Caki2 (cell line): ENCODE data around the gene ZNF638. TPM values are rescaled to one million over a fixed set of nuclear protein-coding genes. Genes with fewer than 3 reads are reported as not detected.

Experiments
- DNase-seq: peaks from one replicate; pipeline ENCODE4 v3.0.0-alpha.2; 2015; ENCODE audit warnings: low read depth
- in situ Hi-C: cut with HindIII; loops from 2 replicates; pipeline ENCODE4 v1.10.0; 2016; ENCODE audit warnings: low sequenced_read_pairs, low pct_unique_long_range_greater_than_20kb, mixed read lengths
- total RNA-seq: library from RNA; depleted of rRNA; stranded (reverse); fragments of >200 nt; shearing (Covaris generic); gene quantifications from 2 replicates; pipeline ENCODE4 v1.2.3, GENCODE V29; 2014; ENCODE audit warnings: low replicate concordance

The ZNF638 gene
- total RNA-seq, 1 experiment from 2014 or later = 38.5 TPM

DNA sequence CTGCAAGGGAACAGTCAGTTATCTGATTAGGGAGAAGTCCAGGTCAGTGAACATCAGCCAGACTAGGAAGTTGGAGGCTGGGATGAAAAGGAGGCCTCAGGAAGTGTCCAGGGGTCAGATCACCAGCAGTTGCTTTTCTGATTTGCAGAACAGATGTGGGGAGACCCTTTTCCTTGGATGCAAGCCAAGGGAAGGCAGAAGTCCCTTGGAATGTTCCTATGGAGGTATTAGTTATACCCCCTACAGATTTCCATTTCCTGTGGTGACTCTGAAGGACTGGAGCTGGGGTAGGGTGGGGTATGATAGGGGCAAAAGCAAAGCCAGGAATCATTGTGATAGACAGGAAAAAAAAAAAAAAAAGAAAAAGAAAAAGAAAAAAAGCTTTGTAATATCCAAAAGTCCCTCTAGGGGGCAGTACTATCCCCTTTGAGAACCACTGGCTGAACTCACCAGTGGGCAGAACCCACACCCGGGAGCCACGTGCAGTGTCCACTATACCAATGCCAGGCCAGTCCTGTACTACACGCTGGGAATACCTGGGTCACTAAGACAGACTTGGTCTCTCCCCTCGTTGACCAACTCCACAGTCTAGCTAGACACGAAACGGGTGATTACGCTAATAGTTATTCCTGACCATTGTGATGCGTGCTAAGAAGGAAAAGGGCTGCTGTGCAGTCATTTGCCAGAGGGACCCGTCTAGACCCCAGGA is 129.2 kb downstream of the ZNF638 start:
- peak; percentile 10 for DNase-seq
- in situ Hi-C loops = no loop called here

DNA sequence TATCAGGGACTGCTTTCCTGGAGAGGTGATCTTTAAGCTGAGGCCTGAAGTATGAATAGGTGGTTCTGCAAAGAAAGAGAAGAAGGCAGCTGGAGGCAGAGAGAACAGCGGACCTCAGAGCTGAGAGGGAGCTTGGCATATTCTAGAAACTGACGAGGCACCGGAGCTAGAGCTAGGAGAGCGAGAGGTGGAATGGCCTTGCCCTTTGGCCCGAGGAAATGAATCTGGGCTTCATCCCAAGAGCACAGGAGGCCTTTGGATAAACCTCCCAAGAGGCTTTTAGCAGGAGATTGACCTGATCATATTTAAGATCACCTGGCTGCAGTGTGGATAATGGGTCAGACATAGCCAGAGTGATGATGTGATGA is 129.7 kb downstream of the ZNF638 start:
- in situ Hi-C loops = no loop called here
- DNase-seq = no peak

GRCh38 chr2:71462056-71462605 is 130.5 kb downstream of the ZNF638 start:
- in situ Hi-C loops = no loop called here
- no peak for DNase-seq

- no peak for DNase-seq
- in situ Hi-C loops = no loop called here
Observed at GRCh38 chr2:71462641-71463341, 131.2 kb downstream of the ZNF638 start.

GRCh38 chr2:71463342-71463654 is 131.7 kb downstream of the ZNF638 start:
- no peak for DNase-seq
- in situ Hi-C loops = no loop called here

GRCh38 chr2:71464389-71464788 is 132.8 kb downstream of the ZNF638 start:
- DNase-seq = no peak
- in situ Hi-C loops = no loop called here

GRCh38 chr2:71465356-71465755 is 133.8 kb downstream of the ZNF638 start:
- in situ Hi-C loops = no loop called here
- no peak for DNase-seq

DNA sequence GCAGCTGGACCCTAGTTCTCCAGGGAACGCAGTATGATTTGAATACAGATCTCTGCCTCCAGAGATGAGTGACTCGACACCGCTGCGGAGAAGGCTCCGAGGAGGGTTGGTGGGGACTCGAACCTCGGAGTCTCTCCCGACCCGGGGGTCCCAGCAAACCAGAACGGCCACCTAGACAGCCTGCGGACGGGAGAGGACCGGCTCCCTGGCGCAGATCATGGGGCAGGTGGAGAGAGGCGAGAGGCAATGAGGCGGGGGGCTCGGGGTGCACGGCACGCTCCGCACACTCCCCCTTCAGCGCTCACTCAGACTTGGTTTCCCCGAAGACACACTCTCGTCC is 134.3 kb downstream of the ZNF638 start:
- no peak for DNase-seq
- in situ Hi-C loops = no loop called here

DNA sequence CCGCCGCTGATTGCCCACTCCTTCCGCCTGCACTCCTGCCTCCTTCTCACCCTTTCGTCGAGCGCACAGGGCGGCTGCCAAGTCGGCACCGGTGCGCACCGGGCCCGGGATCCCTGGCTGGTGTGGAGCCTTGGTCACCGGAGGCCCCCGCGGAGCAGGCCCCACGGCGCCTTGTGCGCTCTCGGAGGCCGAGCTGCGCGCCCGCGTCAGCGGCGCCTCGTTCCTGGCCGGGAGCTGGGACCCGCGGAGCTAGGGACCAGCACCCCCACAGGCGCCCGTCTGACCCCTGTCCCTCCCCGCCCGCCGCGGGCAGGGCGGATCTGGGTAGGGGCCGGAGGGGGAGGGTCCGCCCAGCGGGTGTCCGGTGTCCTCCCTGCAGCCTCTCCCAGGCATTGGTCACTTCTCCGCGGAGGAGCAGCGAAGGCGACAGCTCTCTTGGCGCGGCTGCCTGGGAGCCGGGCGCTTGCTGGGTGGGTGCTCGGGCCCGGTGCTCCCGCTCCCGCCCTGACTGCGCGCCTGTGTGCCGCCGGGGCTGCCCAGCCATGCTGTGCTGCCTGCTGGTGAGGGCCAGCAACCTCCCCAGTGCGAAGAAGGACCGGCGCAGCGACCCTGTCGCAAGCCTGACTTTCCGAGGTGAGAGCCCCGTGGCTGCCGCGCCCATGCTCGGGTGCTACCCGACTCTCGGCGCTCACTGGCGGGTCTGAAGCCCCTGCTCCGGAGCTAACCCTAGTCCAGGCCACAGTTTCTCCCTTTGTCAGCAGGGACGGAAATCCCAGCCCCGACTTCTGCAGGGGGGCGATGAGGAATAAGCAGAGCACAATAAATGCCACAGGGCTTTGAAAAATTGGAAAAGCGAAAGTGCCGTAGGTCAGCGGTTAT is 135.0 kb downstream of the ZNF638 start:
- DNase-seq = peak; percentile 30
- in situ Hi-C loops = no loop called here

DNA sequence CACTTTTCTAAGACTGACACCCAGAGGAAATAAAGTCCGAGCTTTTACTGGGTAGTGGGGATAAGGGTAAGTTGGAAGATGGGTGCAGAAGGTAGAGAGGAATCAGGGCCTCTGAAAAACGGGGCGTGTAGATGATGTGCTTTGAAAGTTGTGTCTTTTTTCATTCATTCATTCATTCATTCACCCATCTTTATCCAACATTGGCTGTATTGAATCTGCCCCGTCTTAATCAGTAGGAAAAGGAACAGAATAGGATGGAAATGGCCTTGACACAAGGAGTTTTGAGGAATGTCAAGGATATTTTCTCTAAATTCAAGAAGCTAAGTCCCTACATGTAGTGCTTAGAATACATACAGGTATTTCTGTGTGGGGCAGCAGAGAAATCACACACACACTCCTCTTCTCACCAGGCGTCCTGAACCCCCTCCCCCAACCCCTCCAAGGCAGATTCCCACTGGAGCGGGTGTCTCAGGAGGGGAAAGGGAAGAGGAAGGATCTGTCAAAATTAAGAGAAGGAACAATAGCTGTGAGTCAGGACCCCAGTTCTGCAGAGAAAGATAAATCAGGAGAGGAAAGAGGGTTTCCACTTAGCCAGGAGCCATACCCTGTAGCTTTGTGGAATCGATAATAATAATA is 135.7 kb downstream of the ZNF638 start:
- no peak for DNase-seq
- in situ Hi-C loops = no loop called here

- in situ Hi-C loops = no loop called here
- DNase-seq = no peak
Observed at GRCh38 chr2:71468279-71469015, 136.9 kb downstream of the ZNF638 start.

DNA sequence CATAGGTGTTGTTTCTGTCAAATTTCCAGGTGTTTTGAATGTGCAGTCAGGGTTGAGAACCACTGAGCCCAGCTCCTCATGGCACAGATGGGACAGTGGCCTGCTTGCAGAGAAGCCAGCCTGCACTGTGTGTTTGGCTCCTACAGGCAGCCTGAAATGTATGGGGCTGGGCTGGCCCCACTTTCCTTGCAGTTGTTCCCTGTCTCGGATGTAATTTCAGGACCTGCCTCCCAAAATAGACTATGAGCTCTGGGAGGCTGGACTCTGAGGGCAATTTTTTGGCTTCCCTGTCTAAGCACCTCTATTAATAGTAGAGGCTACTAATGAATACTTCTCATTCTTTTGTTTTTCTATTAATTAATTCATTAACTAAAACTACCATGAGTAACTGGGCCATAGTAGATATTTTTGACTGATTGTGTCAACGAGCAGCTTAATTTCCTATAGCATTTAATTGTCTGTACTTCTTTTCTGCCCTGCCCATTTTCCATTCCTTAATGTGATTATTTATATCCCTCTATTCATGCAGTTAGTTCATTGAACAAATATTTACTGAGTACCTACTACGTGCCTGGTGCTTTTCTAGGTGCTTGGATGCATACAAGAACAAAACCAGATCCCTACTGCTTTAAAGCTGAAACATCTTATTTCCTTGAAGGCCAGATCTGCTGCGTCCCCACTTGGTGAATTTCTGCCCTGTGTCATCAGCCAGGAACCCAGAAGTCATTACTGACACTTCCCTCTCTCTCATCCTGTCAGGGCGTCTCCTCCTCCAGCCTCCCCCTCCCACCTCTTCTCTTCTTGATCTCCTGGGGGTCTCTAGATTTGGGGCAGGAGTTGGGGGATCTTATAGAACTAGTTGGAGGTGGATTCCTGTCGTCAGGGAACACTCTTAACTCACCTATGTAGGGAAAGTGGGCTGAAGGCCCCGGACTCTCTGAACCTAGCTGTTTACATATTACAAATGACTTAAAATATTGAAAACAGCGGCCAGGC is 138.1 kb downstream of the ZNF638 start:
- in situ Hi-C loops = no loop called here

DNA sequence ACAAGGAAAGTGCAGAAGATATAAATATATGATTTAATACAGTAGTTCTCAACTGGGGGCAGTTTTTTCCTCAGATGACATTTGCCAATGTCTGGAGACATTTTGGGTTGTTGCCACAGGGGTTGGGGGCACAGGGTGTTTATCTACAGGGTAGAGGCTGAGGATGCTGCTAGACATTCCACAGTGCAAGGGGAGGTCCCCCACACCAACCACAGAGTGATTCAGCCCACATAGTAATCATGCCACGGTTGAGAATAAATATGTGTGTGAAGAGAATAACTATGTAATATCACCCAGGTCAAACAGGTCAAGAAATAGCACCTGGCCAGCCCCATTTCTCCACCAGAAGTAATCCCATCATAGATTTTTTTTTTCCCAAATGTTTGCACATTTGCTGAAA is 139.7 kb downstream of the ZNF638 start:
- in situ Hi-C loops = no loop called here
- no peak for DNase-seq

More for the DNA sequence above, 138.1 kb downstream of the ZNF638 start:
- no peak for DNase-seq

DNA sequence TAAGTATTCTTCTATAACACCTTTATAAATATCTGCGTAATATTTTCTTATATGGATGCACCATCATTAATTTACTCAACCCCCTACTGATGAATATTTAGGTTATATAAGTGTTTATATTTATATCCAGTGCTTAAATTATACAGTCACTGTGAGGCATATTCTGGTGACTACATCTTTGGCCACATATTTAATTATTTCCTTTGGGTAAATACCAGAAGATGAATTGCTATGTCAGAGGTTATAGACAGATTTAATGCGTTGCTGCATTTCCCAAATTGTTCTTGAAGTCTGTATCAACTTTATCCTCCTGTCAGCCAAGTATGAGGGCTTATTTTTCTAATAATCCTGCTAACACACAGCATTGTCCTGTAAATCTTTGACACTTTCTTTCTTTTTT is 140.4 kb downstream of the ZNF638 start:
- no peak for DNase-seq
- in situ Hi-C loops = no loop called here

GRCh38 chr2:71473346-71474031 is 141.9 kb downstream of the ZNF638 start:
- in situ Hi-C loops = no loop called here
- DNase-seq = no peak

- in situ Hi-C loops = no loop called here
- DNase-seq = no peak
Observed at GRCh38 chr2:71474116-71474743, 142.6 kb downstream of the ZNF638 start.
